GM21515 (cell line): ENCODE results near the gene C13orf42.
A peak's percentile ranks its signal among the peaks of the same experiment; 100 is the strongest.
"Not testable (repeated sequence)": the region's sequence is repeated elsewhere in the genome, so short reads cannot be mapped to it uniquely, and the experiment has no call there.

ENCODE experiments used
- ATAC-seq: cut with Tn5 transposase; IDR thresholded peaks from one replicate; pipeline ENCODE4 v1.9.1; 2021; ENCODE audit not compliant: unreplicated experiment

Gene C13orf42

DNA sequence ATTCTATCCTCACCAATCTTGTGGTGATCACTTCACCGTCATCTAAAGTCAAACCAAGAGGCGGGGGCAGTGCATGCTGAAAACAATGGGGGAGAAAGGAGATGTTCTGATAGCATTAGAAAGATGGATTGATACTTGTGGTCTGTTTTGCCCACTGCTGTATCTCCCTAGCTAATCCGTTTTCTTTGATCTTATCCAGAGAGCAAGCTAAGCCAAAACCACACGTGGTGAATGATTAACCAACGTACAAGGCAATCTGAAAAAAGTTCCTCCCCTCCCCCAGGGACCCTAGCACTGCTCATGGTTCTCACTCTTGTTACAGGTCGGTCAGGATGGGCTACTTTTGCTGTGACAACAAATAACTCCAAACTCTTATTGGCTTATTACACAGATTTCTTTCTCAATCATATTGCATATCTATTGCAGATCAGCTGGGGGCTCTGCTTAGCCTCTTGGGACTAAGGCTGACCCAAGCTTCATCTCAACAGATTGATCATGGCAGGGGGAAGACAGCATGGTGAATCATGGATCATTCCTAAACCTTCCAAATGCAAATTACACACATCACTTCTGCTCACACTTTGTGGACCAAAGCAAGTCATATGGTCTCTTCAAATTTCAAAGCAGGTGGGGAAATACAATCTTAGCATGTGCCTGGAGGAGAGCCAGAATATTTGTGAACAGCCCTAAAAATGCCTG is 11.9 kb upstream of the C13orf42 start:
- no peak for ATAC-seq

DNA sequence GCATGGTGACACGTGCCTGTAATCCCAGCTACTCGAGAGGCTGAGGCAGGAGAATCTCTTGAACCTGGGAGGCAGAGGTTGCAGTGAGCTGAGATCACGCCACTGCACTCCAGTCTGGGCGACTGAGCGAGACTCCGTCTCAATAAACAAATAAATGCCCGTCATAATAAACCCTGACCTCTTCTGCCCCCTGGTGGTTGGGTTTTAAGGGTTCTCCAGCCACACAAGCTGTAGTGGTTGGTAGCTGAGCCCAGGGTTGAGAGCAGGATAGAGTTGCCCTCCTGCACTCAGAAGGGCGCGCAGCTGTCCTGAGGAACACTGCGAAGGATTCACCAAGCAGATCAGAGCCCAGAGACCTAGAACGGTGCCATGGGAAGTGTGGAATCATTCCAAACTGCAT is 9.8 kb upstream of the C13orf42 start:
- ATAC-seq = not testable (repeated sequence)

DNA sequence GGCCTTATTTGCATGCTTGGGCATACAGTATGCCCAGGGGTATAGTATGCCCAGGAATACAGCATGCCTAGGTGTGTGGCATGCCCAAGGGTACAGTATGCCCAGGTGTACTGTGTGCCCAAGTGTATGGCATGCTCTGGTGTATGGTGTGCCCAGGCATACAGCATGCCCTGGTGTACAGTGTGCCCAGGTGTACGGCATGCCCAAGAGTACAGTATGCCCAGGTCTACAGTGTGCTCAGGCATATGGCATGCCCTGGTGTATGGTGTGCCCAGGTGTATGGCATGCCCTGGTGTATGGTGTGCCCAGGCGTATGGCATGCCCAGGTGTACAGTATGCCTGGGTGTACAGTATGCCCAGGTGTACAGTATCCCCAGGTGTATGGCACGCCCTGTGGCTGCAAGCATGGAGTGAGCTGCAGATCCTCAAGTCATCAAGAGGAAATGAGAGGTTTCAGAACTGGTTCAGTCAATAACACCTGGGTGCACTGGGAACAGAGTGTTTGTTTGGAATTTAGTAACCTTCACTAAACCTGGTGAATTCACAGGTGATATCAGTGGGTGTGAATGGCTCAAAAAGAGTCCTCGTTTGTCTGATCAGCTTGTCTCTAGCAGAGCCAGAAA is 7.8 kb upstream of the C13orf42 start:
- no peak for ATAC-seq

DNA sequence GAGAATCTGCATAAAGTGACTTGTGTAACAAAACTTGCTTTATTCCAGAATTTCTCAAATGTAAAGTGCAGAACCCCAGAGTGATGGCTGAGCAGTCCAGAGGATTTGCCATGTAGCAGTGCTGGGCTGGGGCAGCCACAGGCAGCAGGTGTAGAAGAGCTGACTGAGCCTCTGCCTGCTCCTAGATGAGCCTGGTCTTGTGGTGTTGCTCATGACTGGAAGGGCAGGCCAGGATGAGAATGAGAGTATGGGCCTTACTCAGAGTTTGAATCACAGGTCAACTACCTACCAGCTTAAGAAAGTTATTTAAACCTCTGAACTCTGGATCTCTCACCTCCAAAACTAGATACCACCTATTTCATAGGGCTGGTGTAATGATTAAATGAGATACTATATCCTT is 2.9 kb upstream of the C13orf42 start:
- ATAC-seq = no peak

DNA sequence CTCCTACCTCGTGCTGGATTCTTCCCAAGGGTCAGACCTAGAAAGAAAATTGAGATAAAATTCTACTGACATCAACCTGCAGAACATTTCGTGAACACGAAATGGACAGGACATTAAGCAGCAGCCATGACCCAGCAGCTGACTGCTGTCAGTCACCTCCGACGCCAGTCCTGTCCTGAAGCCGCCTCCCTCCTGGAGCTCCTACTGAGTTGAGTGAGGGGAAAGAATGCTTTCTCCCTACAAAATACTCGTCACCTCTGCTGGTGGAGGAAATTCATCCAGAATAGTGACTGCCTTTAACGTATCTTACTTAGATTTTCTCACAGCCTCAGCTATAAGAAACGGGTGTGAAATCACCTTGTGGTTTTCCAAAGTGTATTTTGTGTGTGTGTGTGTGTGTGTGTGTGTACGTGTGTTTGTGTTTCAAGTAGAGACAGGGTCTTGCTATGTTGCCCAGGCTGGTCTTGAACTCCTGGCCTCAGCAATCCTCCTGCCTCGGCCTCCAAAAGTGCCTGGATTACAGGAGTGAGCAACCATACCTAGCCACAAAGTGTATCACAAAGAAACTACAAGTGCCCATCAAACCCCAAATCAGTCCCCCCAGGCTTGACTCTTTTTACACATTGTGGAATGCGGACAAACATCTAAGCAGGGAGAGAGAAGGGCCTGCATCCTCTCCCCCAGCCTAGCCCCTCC is 2.3 kb upstream of the C13orf42 start:
- no peak for ATAC-seq

DNA sequence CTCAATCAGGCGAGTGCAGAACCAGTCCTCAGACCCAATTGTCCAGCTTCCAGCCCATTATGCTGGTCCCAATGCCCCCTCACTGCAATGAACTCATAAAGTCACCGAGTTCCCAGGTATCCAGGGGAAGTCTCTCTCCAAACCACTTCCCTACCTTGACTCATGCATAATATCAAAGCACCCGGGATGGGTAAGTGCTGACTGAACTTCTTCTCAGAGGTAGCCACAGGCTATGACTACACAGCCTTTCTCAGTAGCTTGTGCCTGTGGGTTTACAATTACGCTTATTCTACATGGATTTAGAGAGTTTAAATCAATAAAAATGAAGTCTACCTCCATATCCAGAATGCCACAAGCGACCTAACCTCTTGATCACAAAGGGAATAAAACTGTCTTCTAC is 1.7 kb upstream of the C13orf42 start:
- no peak for ATAC-seq

DNA sequence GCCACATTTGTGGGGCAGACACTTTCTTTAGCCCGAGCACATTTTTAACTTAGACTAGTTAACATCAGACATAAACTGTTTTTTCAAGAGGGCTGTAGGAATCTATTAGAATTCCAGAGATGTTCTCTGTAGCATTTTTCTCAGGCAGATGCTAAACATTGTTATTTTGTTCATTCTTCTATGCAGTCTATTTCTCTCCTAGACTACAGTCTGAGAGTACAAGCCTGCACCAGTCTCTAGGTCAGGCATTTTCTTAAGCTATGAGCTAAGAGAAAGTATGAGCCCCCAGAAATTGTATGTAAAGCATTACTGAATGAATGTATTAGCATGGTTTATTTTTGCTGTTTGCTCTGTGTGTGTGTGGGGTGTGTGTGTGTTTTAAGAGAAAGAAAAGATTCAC is 923 bp upstream of the C13orf42 start:
- no peak for ATAC-seq

DNA sequence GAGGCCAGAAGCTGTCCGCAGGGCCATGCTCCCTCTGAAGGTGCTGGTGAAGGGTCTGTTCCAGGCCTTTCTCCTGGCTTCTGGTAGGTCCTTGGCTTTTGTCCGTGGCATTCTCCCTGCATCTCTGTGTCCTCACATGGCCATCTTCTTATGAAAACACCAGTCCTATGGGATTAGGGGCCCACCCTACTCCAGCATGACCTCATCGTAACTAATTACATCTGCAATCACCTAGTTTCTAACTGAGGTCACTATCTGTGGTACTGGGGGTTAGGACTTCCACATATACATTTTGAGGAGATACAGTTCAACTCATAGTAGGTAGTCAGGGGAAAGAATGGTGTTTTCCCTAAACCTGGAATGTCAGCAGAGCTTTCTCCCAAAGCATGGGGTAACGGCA is 3.1 kb downstream of the C13orf42 start:
- ATAC-seq = no peak

DNA sequence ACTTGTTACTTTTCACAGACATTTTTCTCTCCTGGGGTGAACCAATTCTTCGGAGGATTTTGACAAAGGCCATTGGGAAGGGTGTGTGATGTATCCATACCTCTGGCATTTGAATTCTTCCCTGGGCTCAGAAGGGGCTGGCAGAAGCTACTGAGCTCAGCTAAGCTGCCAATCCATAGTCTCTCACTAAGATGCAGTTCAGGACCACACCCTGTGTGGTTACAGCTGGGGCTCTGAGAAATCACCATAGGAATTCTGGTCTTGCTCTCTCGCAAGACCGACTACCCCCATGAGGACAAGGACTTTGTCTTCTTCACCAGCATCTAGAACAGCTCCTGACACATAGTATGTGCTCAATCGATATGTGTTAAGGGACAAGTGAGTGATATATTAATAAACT is 6.0 kb downstream of the C13orf42 start:
- no peak for ATAC-seq

DNA sequence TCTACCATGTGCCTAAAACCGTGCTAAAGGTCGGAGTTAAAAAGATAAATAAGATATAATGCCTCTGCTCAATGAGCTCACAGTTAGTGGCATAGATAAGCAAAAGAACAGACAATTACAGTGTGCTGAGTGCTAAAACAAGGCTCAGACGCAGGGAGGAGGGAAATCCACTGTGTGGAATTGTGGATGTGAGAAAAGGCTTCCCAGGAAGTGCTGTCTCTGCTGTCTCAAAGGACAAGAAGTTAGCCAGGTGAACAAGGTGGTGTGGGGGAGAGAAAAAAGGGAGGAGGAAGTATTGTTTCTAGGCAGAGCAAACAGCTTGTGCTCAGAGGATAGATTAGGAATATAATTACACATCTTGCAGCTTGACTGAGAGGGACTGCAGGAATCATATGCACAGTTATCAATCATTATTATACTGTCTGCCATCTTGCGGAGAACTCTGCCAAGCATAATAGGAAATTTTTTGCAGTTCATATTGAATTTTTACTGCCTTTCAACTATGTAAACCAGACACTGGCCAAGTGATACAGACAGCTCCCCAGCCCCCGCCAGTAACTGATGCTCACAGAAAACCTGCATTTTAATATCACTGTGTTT is 9.3 kb downstream of the C13orf42 start:
- ATAC-seq = no peak

DNA sequence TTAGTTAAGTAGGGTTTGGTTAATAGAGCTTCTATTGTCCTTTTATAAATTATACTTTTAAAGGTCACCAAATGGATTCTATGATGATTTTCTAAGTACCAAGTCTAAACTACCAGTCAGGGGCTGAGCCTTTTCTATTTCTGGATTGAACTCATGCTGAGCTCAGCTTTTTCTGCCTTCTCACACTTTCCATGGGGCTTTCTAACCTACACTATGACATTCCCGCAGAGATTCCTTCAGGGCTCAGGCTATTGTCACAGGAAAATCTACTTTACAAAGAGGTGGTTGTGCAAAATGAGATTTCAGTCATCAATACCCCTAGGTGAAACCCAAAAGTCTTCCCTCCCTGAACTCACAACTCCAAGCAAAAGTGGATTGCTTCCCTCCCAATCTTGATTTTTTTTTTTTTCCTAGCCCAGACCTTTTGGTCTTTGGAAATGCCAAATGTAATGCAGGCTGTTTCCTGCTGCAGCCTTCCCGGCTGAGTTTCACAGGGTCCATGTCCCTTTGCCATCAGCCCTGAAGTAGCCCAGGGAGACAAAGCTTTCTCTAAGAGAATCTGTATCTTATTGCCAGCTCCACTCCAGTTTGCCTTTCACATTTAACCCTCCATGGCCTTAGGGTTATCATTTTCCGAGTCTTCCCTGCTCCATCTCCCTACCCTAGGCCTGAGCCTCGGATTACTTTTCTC is 13.6 kb downstream of the C13orf42 start:
- no peak for ATAC-seq

DNA sequence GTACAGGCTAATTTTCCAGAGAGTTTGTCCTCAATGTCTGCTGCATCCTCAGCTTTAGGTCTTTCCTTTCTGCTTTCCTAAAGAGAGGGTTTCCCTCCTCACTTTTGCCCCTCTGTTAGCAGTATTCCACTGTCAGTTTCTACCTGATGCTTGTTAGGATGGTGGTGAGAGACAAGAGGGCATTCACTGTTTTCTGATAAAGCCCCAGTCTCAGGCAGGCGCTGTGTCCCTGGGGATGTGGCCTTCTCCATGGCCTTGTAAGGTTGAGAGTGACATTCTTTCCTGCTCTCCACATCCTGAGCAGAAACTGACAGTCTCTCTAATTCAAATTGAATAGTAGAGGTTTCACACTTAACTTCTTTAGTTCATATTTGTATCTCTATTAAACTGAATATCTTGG is 14.9 kb downstream of the C13orf42 start:
- ATAC-seq = no peak

DNA sequence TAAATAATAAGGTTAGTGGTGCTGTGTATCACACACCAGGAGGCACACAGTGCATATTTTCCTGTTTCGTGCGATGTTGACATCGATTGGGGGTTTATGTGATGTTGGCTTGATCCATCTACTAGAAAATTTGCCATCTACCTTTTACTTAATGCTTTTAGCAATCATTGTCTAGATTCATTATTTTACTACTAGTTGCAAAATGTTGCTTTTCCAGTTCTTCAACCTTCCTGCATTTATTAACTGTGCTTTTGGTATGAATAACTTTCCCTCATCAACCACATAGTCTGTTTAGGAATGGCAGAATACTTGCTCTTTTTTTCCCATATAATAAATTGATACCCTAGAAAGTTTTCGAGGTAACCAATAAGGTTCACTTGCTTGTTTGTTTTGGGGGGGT is 17.5 kb downstream of the C13orf42 start:
- no peak for ATAC-seq

DNA sequence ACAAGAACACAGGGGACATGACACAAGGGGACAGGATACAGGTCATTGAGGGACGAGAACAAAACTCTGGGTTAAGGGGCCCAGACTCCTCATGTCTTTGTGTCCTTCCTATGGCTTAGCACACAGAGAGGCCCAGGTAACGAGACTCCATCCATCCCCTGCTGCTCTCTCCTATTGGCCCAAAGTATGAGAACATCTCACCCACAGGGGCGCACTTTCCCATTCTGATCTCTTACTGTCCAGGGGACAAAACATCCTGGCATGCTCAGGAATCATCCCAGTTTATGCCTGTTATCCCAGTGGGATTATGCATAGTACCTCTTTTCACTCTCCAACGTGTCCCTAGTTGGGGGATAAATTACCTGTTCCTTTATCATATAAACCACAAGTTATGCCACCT is 19.2 kb downstream of the C13orf42 start:
- ATAC-seq = no peak

DNA sequence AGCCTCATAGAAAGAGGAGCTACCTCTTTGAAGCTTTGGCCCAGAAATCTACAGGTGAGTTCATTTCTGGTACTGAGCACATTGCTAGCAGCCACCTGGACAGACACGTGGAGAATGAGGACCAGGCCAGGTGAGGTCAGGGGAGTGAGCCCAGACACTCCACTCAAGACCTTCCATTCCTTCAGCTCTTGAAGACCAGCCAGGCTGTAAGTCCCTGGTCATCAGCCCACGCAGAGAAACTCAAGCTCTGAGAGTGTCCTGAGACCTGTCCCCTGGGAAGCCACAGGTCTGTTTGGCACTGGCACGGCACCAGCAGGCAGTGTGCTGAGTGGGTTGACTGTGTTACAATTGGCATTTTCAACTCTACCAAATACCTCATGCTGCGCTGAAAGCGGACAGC is 27.4 kb downstream of the C13orf42 start:
- no peak for ATAC-seq

DNA sequence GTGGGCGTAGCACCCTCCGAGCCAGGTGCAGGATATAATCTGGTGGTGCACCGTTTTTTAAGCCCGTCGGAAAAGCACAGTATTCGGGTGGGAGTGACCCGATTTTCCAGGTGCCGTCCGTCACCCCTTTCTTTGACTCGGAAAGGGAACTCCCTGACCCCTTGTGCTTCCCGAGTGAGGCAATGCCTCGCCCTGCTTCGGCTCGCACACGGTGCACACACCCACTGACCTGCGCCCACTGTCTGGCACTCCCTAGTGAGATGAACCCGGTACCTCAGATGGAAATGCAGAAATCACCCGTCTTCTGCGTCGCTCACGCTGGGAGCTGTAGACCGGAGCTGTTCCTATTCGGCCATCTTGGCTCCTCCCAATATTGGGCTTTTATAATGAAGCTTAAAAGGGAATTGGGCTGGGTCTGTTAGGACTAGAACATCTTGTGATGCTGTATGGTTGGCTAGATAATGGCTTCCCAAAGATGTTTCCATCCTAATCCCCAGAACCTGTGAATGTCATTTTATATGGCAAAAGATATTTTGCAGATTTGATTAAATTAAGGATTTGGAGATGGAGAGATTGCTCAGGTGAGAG is 30.5 kb downstream of the C13orf42 start:
- ATAC-seq = not testable (repeated sequence)

DNA sequence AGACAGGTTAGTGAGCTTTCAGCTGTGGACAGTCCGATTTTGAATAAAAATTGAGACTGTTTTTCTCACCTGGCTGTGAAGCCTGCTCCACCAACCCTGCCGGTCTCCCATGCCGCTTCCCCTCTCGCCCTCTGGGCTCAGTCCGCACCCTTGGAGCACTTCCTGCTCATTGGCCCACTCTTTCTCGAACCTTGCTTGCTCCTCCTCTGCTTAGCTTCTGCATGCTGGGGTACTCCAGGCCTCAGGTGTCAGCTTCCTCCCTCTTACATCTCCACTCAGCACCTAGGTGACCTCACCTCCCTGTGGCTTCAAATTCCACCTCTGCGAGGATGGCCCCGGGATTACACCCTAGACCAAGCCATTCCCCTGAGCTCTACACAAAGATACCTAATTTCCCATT is 39.6 kb downstream of the C13orf42 start:
- no peak for ATAC-seq

DNA sequence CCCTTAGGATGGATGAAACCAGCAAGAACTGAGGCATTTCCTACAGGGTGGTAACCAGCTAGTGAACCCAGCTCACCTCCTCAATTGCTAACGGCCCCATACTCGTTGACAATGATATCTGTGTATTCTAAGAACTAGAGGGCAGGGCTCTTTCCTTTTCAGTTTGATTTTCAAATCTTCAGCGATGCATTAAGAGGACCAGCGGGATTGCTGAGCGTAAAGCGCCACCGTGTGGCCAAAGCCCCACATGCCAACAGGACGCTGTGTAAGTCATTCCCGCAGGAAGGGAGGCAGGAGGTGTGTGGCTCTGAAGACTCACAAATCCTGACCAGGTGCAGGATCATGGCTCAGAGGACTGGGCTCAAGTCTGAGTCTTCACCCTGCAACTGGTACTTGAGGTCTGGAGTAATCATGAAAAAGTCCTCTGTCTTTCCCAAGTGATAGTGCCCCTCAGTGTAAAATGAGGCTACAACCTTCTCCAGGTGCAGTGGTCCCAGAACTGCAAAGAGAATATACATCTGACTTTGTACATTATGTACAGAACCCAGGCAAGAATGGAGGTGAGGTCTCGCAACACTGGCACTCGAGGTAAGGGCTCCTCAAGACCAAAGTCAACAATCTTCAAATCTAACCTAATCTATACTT is 40.9 kb downstream of the C13orf42 start:
- peak; percentile 81 for ATAC-seq

DNA sequence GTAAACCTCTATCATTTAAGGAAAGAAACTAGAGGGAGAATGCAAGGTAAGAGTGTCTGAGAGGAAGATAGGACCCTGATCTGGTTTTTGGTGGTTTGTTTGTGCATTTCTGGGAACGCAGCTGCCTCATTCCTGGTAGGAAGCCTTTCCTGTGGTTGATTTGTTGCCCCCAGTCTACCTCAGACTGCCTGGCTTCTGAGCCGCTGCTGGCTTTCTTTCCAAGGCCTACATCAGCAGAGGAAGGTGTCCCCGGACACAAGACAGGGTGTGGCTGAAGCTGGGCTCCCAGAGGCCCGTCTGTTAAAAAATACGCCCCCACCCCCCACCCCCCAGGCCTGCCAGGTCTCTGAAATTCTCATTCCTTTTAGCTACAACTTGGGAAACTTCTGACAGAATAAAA is 42.6 kb downstream of the C13orf42 start:
- ATAC-seq = no peak

DNA sequence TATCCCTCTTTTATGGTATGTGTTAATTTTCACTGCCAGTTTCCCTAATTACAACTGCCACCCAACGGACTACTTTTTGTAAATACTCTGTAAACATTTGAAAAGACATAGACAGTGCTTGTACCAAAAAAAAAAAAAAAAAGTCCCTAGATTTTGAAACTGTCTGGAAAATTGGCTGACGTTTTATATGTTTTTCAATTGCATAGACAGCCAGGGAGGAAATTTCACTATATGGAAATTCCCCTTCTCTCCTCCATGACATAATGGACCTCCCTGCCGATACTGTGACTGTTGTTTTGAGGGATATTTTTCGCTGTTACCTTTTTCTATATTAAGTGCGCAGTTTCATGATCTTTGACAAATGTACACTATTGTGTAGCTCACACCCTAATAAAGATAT is 43.4 kb downstream of the C13orf42 start:
- no peak for ATAC-seq
